A549 (cell line): ENCODE results near the gene LAMC3. TPM values are rescaled to one million over a fixed set of nuclear protein-coding genes. Genes with fewer than 3 reads are reported as not detected.
"Not testable (repeated sequence)": the region's sequence is repeated elsewhere in the genome, so short reads cannot be mapped to it uniquely, and the experiment has no call there.

Source experiments
- ATAC-seq, 2 experiments: fragments of 200-7000 bp in 1 of 2; fragments of >200 bp in 1 of 2; cut with Nextera tagmentation in 1 of 2; cut with Tn5 transposase in 1 of 2; 3 replicates each; pipeline versions ENCODE4 v1.8.0 to v1.9.1; 2018 to 2020; ENCODE audit warnings: mild to moderate bottlenecking in 1 of 2, moderate library complexity in 1 of 2
- CTCF ChIA-PET: fragments of 300-600 bp; sonication (Branson Sonifier 250); formaldehyde crosslinking; extraction: SDS; loops from one replicate; lab custom pipeline; 2021; ENCODE audit warnings: antibody characterized with exemption, inconsistent platforms; lab: Yijun Ruan, JAX
- POLR2A ChIA-PET: fragments of 350-600 bp; formaldehyde crosslinking; extraction: SDS; loops from one replicate; lab custom pipeline; 2021; ENCODE audit warnings: antibody characterized with exemption, inconsistent platforms; lab: Yijun Ruan, JAX
- DNase-seq, 2 experiments: peaks; one replicate each; pipeline versions ENCODE4 v3.0.0 to v3.0.0-alpha.2; 2011 to 2016; ENCODE audit warnings: low read depth in 1 of 2, low spot score in 1 of 2
- FAIRE-seq: peaks from 2 replicates; lab custom pipeline; 2011; peaks lifted over from hg19 to GRCh38; lab: Jason Lieb, UNC
- H3K27ac ChIP-seq, 2 experiments: fragments of >200 bp; sonication (Bioruptor Twin); formaldehyde crosslinking; 3 replicates each; pipeline ENCODE4 v1.5.1; 2016 to 2017
- H3K4me1 ChIP-seq: fragments of >200 bp; sonication (Bioruptor Twin); formaldehyde crosslinking; 3 replicates; pipeline ENCODE4 v1.6.1; 2016
- H3K4me2 ChIP-seq: fragments of >200 bp; sonication (Bioruptor Twin); formaldehyde crosslinking; 3 replicates; pipeline ENCODE4 v1.6.1; 2016
- H3K4me3 ChIP-seq: fragments of >200 bp; sonication (Bioruptor Twin); formaldehyde crosslinking; 3 replicates; pipeline ENCODE4 v1.5.1; 2016
- H3K9me3 ChIP-seq: fragments of >200 bp; sonication (Bioruptor Twin); formaldehyde crosslinking; 3 replicates; pipeline ENCODE4 v1.6.1; 2016
- CBX8 ChIP-seq: fragments of 200-600 bp; sonication (generic); IDR thresholded peaks from 2 replicates; pipeline ENCODE4 v1.6.1; 2016
- EHF ChIP-seq: fragments of 250-450 bp; sonication (Bioruptor Pico); IDR thresholded peaks from 2 replicates; pipeline ENCODE4 v1.5.0; 2020; ENCODE audit warnings: mild to moderate bottlenecking
- FOSB ChIP-seq: fragments of 250-450 bp; sonication (Bioruptor Pico); IDR thresholded peaks from 2 replicates; pipeline ENCODE4 v1.5.0; 2020; ENCODE audit warnings: mild to moderate bottlenecking, moderate library complexity
- FOSL2 ChIP-seq, 2 experiments: fragments of 450-650 bp in 1 of 2; fragments of >200 bp in 1 of 2; sonication (Bioruptor Twin) in 1 of 2; formaldehyde crosslinking; IDR thresholded peaks; 2 replicates each; pipeline versions ENCODE4 v1.5.0 to v1.6.1; 2016 to 2020; ENCODE audit warnings: mild to moderate bottlenecking in 1 of 2, moderate library complexity in 1 of 2
- HDAC2 ChIP-seq: fragments of 200-600 bp; sonication (generic); IDR thresholded peaks from 2 replicates; pipeline ENCODE4 v1.6.1; 2016
- HEYL ChIP-seq: fragments of 250-450 bp; sonication (Bioruptor Pico); IDR thresholded peaks from 2 replicates; pipeline ENCODE4 v1.8.0; 2021; ENCODE audit warnings: mild to moderate bottlenecking, moderate library complexity
- HOXB13 ChIP-seq: fragments of 250-450 bp; sonication (Bioruptor Pico); IDR thresholded peaks from 2 replicates; pipeline ENCODE4 v1.5.0; 2020; ENCODE audit warnings: low read depth, mild to moderate bottlenecking, moderate library complexity
- JUN ChIP-seq, 2 experiments: fragments of >200 bp; sonication (Bioruptor Twin); formaldehyde crosslinking; IDR thresholded peaks; 2 replicates in 1 of 2; 3 replicates in 1 of 2; pipeline ENCODE4 v1.6.1; 2016 to 2017
- KDM1A ChIP-seq: fragments of 200-600 bp; sonication (generic); IDR thresholded peaks from 2 replicates; pipeline ENCODE4 v1.6.1; 2016; ENCODE audit warnings: low read depth, mild to moderate bottlenecking
- MAFK ChIP-seq: fragments of 450-650 bp; IDR thresholded peaks from 2 replicates; pipeline ENCODE4 v1.6.1; 2014; ENCODE audit not compliant: partially characterized antibody
- MYC ChIP-seq: IDR thresholded peaks from 2 replicates; pipeline ENCODE4 v1.6.1; 2012; ENCODE audit warnings: mild to moderate bottlenecking, inconsistent platforms, low read length, improper control_type of control experiment, borderline replicate concordance
- NFE2L2 ChIP-seq: fragments of 150-350 bp; conservative IDR thresholded peaks from 2 replicates; pipeline ENCODE4 v1.6.1; 2014; ENCODE audit warnings: low read length
- POLR2A ChIP-seq: IDR thresholded peaks from 2 replicates; pipeline ENCODE4 v1.6.1; 2012; ENCODE audit warnings: mild to moderate bottlenecking, low read length
- RARB ChIP-seq: fragments of 250-450 bp; sonication (Bioruptor Pico); IDR thresholded peaks from 2 replicates; pipeline ENCODE4 v1.8.0; 2021; ENCODE audit warnings: mild to moderate bottlenecking, moderate library complexity
- RCOR1 ChIP-seq: fragments of 150-350 bp; IDR thresholded peaks from 2 replicates; pipeline ENCODE4 v1.6.1; 2014; ENCODE audit warnings: antibody characterized with exemption, low read length, low read depth
- RFX5 ChIP-seq: fragments of 450-650 bp; IDR thresholded peaks from 2 replicates; pipeline ENCODE4 v1.7.1; 2014; ENCODE audit warnings: antibody characterized with exemption, mild to moderate bottlenecking, moderate library complexity
- SREBF2 ChIP-seq: fragments of 450-650 bp; IDR thresholded peaks from 2 replicates; pipeline ENCODE4 v1.6.1; 2014; ENCODE audit warnings: mild to moderate bottlenecking, moderate library complexity
- TP53 ChIP-seq: fragments of 250-450 bp; sonication (Bioruptor Pico); IDR thresholded peaks from 2 replicates; pipeline ENCODE4 v1.5.0; 2021; ENCODE audit warnings: mild to moderate bottlenecking, moderate library complexity
- ZFP36 ChIP-seq: fragments of 450-650 bp; IDR thresholded peaks from 2 replicates; pipeline ENCODE4 v1.6.1; 2014; ENCODE audit warnings: borderline replicate concordance; ENCODE audit not compliant: partially characterized antibody
- ZSCAN20 ChIP-seq: fragments of 250-450 bp; sonication (Bioruptor Pico); IDR thresholded peaks from 2 replicates; pipeline ENCODE4 v1.8.0; 2022; ENCODE audit warnings: mild to moderate bottlenecking, moderate library complexity
- WGBS: methylation state at CpG from one replicate; pipeline ENCODE4 v1.1.6; 2017; ENCODE audit errors: missing lambda C conversion rate; 5-methylcytosine and 5-hydroxymethylcytosine counted together
- polyA plus RNA-seq, 4 experiments: library from polyadenylated mRNA; depleted of rRNA in 3 of 4; stranded (reverse); fragments of >200 nt; fragmentation: RNase III in 1 of 4; extraction: RNeasy Plus Mini Kit Qiagen cat#74134 plus additional on column Dnase treatment in 1 of 4; gene quantifications; 2 replicates in 3 of 4; 3 replicates in 1 of 4; pipeline ENCODE4 v1.2.3, GENCODE V29; 2011 to 2017
- TF ChIP-seq, protein P1 (sequence below): IDR thresholded peaks from 2 replicates; pipeline ENCODE4 v1.6.1; 2012; ENCODE audit warnings: low read depth, borderline replicate concordance

Gene LAMC3
- polyA plus RNA-seq, 2 of the 4 experiments (the other 2 are of a cell fraction) = 1.0 to 1.5 TPM

DNA sequence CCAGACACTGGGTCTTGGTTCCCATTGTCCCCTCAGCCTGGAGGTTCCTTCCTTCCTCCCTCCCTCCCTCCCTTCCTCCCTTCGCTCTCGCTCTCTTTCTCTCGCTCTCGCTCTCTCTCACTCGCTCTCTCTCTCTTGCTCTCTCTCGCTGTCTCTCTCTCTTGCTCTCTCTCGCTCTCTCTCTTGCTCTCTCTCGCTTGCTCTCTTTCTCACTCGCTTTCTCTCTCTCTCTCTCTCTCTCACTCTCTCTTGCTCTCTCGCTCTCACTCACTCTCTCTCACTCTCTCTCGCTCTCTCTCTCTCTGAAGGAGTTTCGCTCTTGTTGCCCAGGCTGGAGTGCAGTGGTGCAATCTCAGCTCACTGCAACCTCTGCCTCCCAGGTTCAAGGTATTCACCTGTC, 23.4 kb downstream of the LAMC3 start:
- FAIRE-seq (no peak), ATAC-seq (no peak), DNase-seq (no peak)
- TF ChIP-seq POLR2A (no peak), RARB (CRISPR knock-in tag) (no peak), MYC (no peak), RCOR1 (no peak), HEYL (CRISPR knock-in tag) (no peak), SREBF2 (no peak), RFX5 (no peak), ZFP36 (no peak), TP53 (no peak), NFE2L2 (no peak), CBX8 (no peak), JUN (IDR thresholded peaks at IDR 0.05) (no peak)
- Histone ChIP-seq H3K4me3 (no peak overlapping the region), H3K4me1 (no peaks in the 10 kb centered on the region), H3K4me2 (no peak overlapping the region), H3K27ac (no peak overlapping the region), H3K9me3 (no peaks in the 10 kb centered on the region)
- ChIA-PET CTCF (interaction anchor here (0.7 to 6.7 kb wide), 6 partner anchors 11 to 326 kb away, joined by 3 to 72 read pairs (median 8); no protein-coding TSS in a partner anchor), POLR2A (no interaction called here)
- 94% methylated on average over 12 of the region's 12 CpGs for WGBS

DNA sequence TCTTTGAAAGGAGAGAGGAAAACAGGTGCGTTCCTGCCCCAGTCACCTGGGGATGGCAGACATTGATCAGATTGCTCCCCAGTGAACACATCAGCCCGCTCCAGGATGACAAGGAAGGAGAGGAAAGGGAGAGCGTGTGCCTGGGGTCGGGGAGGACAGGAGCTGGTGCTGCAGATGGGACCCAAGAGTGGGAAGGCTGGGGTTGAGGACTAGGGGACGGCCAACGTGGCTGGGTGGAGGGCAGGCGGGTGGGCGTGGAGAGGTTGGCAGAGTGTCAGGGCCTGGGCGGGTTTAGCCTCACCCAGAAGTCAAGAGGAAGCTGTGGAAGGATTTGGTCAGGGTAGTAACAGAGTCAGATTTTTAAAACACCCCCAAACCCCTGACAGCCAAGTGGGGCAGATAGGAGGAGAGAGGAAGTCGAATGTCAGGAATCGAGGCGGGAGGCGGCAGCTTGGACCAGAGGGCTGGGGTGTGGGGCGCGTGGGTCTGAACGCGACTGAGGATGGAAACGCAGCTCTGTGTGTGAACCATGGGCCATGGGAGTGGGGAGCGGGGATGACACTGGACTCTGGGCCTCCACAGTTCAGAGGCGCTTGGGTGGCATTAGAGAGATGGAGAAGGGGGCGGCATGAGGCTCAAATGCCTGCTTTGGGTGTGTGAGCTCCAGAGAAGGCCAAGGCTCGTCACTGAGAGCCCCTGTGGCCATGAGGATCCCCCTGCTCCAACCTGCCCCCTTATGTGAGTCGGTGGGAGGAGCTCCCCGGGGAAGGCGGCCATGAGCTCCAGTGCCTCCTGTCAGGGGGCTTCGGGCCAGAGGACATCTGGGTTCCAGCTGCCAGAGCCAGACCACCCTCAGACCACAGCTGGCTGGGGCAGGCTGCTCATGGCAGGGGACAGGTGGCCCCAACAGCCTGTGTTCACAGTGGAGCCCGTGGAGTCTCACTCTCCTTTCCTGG, 24.6 kb downstream of the LAMC3 start:
- DNase-seq (no peak), FAIRE-seq (no peak), ATAC-seq (no peak)
- POLR2A ChIA-PET = no interaction called here
- no peak for TF ChIP-seq EHF (CRISPR knock-in tag)
- TF ChIP-seq, protein P1, sequence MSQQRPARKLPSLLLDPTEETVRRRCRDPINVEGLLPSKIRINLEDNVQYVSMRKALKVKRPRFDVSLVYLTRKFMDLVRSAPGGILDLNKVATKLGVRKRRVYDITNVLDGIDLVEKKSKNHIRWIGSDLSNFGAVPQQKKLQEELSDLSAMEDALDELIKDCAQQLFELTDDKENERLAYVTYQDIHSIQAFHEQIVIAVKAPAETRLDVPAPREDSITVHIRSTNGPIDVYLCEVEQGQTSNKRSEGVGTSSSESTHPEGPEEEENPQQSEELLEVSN = no peak
- TF ChIP-seq FOSB (CRISPR knock-in tag) = no peak
- no peak for TF ChIP-seq JUN (IDR thresholded peaks at IDR 0.05)
- no peak for TF ChIP-seq HDAC2
- no peak for TF ChIP-seq MAFK
- TF ChIP-seq FOSL2 (IDR thresholded peaks at IDR 0.05) = no peak
- TF ChIP-seq FOSL2 (CRISPR knock-in tag; IDR thresholded peaks at IDR 0.05) = no peak
- no peak for TF ChIP-seq MYC
- no peak for TF ChIP-seq KDM1A
- TF ChIP-seq POLR2A = no peak
- TF ChIP-seq ZSCAN20 = no peak
- no peaks in the 10 kb centered on the region for H3K9me3 ChIP-seq
- CTCF ChIA-PET = interaction anchor here (0.7 to 6.7 kb wide), 11 partner anchors 8 to 327 kb away, joined by 3 to 72 read pairs (median 6); no protein-coding TSS in a partner anchor
- H3K4me2 ChIP-seq = no peak overlapping the region
- H3K4me1 ChIP-seq = no peaks in the 10 kb centered on the region
- WGBS = 85% methylated on average over 27 of the region's 27 CpGs
- no peak overlapping the region for H3K27ac ChIP-seq
- H3K4me3 ChIP-seq = no peak overlapping the region

DNA sequence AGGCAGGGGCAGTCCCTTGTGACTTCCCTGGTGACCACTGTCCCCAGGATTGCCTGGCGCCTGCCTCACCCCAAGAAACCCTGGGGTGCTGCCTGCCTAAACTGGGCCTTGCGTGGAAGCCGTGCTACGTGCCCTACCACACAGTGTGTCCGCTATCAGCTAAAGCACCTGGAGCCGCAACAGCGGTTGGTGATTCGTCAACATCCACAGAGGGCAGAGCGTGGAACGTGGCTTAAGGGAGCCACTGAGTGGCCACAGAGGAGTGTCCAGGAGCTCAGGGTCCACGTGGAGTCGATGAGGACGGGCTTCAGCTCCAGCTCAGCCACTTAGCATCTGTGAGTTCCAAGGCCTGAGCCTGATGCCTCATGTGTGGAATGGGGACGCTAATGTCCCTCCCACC, 25.3 kb downstream of the LAMC3 start:
- no peak for DNase-seq
- ATAC-seq = no peak
- CTCF ChIA-PET = interaction anchor here (0.7 to 6.7 kb wide), 10 partner anchors 8 to 170 kb away, joined by 3 to 72 read pairs (median 7); no protein-coding TSS in a partner anchor
- FAIRE-seq = no peak
- H3K4me2 ChIP-seq = no peak overlapping the region
- H3K4me1 ChIP-seq = no peaks in the 10 kb centered on the region
- POLR2A ChIA-PET = no interaction called here
- no peak overlapping the region for H3K4me3 ChIP-seq
- TF ChIP-seq HOXB13 (CRISPR knock-in tag) = no peak
- no peaks in the 10 kb centered on the region for H3K9me3 ChIP-seq
- H3K27ac ChIP-seq = no peak overlapping the region
- 67% methylated on average over 2 of the region's 14 CpGs for WGBS

DNA sequence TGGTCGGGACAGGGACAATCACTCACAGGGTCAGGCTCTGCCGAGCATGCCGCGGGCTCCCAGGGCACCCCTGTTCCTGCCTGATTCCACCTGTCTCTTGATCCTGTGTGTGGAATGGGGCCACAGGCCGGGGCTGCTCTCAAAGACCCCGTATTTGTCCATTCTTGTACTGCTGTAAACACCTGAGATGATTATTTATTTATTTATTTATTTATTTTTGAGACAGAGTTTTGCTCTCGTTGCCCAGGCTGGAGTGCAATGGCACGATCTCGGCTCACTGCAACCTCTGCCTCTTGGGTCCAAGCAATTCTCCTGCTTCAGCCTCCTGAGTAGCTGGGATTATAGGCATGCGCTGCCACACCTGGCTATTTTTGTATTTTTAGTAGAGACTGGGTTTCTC, 25.8 kb downstream of the LAMC3 start:
- DNase-seq, H3K4me1 ChIP-seq, POLR2A ChIA-PET, ATAC-seq, H3K9me3 ChIP-seq, H3K4me3 ChIP-seq, H3K4me2 ChIP-seq, H3K27ac ChIP-seq, FAIRE-seq: not testable (repeated sequence)
- CTCF ChIA-PET = interaction anchor here (1.3 to 6.7 kb wide), 7 partner anchors 12 to 171 kb away, joined by 3 to 72 read pairs (median 8); no protein-coding TSS in a partner anchor
- 84% methylated on average over 10 of the region's 10 CpGs for WGBS
